ENCODE measurements around the gene CLSTN1.

The CLSTN1 gene

GRCh38 chr1:9710037-9710436 lies 113.7 kb downstream of the CLSTN1 start:
- TF ChIP-seq CTCF (IDR thresholded peaks at IDR 0.05; ENCODE audit: insufficient read depth, missing control alignments), result no peak
- DNase-seq (ENCODE audit: insufficient read length, low spot score), result no peak
- no peak for FAIRE-seq

GRCh38 chr1:9706178-9706577 lies 117.6 kb downstream of the CLSTN1 start:
- FAIRE-seq (no peak), DNase-seq (ENCODE audit: insufficient read length, low spot score) (no peak)
- TF ChIP-seq CTCF (IDR thresholded peaks at IDR 0.05; ENCODE audit: insufficient read depth, missing control alignments), result no peak

- DNase-seq (ENCODE audit: insufficient read length, low spot score) (no peak), FAIRE-seq (no peak)
- TF ChIP-seq CTCF (IDR thresholded peaks at IDR 0.05; ENCODE audit: insufficient read depth, missing control alignments), result no peak
These were observed 118.2 kb downstream of the CLSTN1 start for GRCh38 chr1:9705337-9706093.

GRCh38 chr1:9703681-9704080 lies 120.1 kb downstream of the CLSTN1 start:
- no peak for DNase-seq (ENCODE audit: insufficient read length, low spot score)
- no peak for TF ChIP-seq CTCF (IDR thresholded peaks at IDR 0.05; ENCODE audit: insufficient read depth, missing control alignments)
- FAIRE-seq, result no peak

- TF ChIP-seq CTCF (IDR thresholded peaks at IDR 0.05; ENCODE audit: insufficient read depth, missing control alignments), result no peak
- no peak for DNase-seq (ENCODE audit: insufficient read length, low spot score)
- FAIRE-seq, result no peak
These were observed 120.6 kb downstream of the CLSTN1 start for GRCh38 chr1:9703165-9703509.

GRCh38 chr1:9701665-9702064 lies 122.1 kb downstream of the CLSTN1 start:
- TF ChIP-seq CTCF (IDR thresholded peaks at IDR 0.05; ENCODE audit: insufficient read depth, missing control alignments), result no peak
- DNase-seq (ENCODE audit: insufficient read length, low spot score) (no peak), FAIRE-seq (no peak)

GRCh38 chr1:9700340-9700739 lies 123.4 kb downstream of the CLSTN1 start:
- DNase-seq (ENCODE audit: insufficient read length, low spot score) (no peak), FAIRE-seq (no peak)
- TF ChIP-seq CTCF (IDR thresholded peaks at IDR 0.05; ENCODE audit: insufficient read depth, missing control alignments), result no peak

Data from D721Med (cell line).